Suprapubic skin (tissue), 4 donors: Measurements from ENCODE around the gene IKBKG. TPM values are rescaled to one million over a fixed set of nuclear protein-coding genes. Genes with fewer than 3 reads are reported as not detected.
"Not testable (repeated sequence)": the region's sequence is repeated elsewhere in the genome, so short reads cannot be mapped to it uniquely, and the experiment has no call there.

Experiments
- DNase-seq, 2 donors: peaks; one replicate each; pipeline ENCODE4 v3.0.0-alpha.2; 2019; ENCODE audit warnings: low spot score in 2 of 2
- H3K27ac ChIP-seq: fragments of 200-600 bp; sonication (generic); one replicate; pipeline ENCODE4 v1.5.1; 2019
- H3K27me3 ChIP-seq: fragments of 200-600 bp; sonication (generic); one replicate; pipeline ENCODE4 v1.5.1; 2019
- H3K36me3 ChIP-seq: fragments of 200-600 bp; sonication (generic); one replicate; pipeline ENCODE4 v1.5.1; 2019
- H3K4me1 ChIP-seq: fragments of 200-600 bp; sonication (generic); one replicate; pipeline ENCODE4 v1.5.1; 2019
- H3K4me3 ChIP-seq: fragments of 200-600 bp; sonication (generic); one replicate; pipeline ENCODE4 v1.5.1; 2019; ENCODE audit warnings: mild to moderate bottlenecking
- H3K9me3 ChIP-seq: fragments of 200-600 bp; sonication (generic); one replicate; pipeline ENCODE4 v1.5.1; 2019
- EP300 ChIP-seq: sonication (generic); formaldehyde crosslinking; IDR thresholded peaks from one replicate; pipeline ENCODE4 v1.6.1; 2017; ENCODE audit warnings: antibody characterized with exemption
- POLR2A ChIP-seq, 2 donors: fragments of 450-650 bp; IDR thresholded peaks; one replicate each; pipeline ENCODE4 v1.6.1; 2017; ENCODE audit warnings: antibody characterized with exemption in 2 of 2, mild to moderate bottlenecking in 2 of 2, moderate library complexity in 2 of 2
- POLR2AphosphoS5 ChIP-seq, 3 donors: sonication (generic); formaldehyde crosslinking; IDR thresholded peaks; one replicate each; pipeline ENCODE4 v1.6.1; 2017; ENCODE audit warnings: antibody characterized with exemption in 3 of 3
- WGBS: methylation state at CpG from one replicate; pipeline ENCODE4 v1.1.5; 2018; 5-methylcytosine and 5-hydroxymethylcytosine counted together
- total RNA-seq, 4 donors: library from RNA; depleted of rRNA; stranded (reverse); fragments of >200 nt; gene quantifications; one replicate each; pipeline ENCODE4 v1.1.0, GENCODE V29; 2016
- TF ChIP-seq, protein P1 (sequence below), 2 donors: fragments of 200-600 bp in 1 of 2; fragments of 450-650 bp in 1 of 2; sonication (generic) in 1 of 2; IDR thresholded peaks; one replicate each; pipeline ENCODE4 v1.5.1; 2016 to 2019; ENCODE audit warnings: antibody characterized with exemption in 2 of 2, mild to moderate bottlenecking in 1 of 2, moderate library complexity in 1 of 2

Gene IKBKG
- total RNA-seq, 4 donors from 2014 or later: 13.1 to 18.3 (median 15.3) TPM

GRCh38 chrX:154602226-154602625 lies 54.8 kb downstream of the IKBKG start:
- Histone ChIP-seq H3K27ac (no peak overlapping the region), H3K9me3 (no peaks in the 10 kb centered on the region), H3K4me1 (peaks cover 14% of the 10 kb centered on the region), H3K27me3 (no peaks in the 10 kb centered on the region), H3K4me3 (no peak overlapping the region), H3K36me3 (no peaks in the 10 kb centered on the region)
- TF ChIP-seq POLR2AphosphoS5 (IDR thresholded peaks at IDR 0.05) (no peak), EP300 (no peak), POLR2A (IDR thresholded peaks at IDR 0.05) (no peak)
- TF ChIP-seq, protein P1, sequence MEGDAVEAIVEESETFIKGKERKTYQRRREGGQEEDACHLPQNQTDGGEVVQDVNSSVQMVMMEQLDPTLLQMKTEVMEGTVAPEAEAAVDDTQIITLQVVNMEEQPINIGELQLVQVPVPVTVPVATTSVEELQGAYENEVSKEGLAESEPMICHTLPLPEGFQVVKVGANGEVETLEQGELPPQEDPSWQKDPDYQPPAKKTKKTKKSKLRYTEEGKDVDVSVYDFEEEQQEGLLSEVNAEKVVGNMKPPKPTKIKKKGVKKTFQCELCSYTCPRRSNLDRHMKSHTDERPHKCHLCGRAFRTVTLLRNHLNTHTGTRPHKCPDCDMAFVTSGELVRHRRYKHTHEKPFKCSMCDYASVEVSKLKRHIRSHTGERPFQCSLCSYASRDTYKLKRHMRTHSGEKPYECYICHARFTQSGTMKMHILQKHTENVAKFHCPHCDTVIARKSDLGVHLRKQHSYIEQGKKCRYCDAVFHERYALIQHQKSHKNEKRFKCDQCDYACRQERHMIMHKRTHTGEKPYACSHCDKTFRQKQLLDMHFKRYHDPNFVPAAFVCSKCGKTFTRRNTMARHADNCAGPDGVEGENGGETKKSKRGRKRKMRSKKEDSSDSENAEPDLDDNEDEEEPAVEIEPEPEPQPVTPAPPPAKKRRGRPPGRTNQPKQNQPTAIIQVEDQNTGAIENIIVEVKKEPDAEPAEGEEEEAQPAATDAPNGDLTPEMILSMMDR (IDR thresholded peaks at IDR 0.05): no peak
- peak in 1 of 2 donors; percentile 48 for DNase-seq
- WGBS: 81% methylated on average over 13 of the region's 13 CpGs

DNA sequence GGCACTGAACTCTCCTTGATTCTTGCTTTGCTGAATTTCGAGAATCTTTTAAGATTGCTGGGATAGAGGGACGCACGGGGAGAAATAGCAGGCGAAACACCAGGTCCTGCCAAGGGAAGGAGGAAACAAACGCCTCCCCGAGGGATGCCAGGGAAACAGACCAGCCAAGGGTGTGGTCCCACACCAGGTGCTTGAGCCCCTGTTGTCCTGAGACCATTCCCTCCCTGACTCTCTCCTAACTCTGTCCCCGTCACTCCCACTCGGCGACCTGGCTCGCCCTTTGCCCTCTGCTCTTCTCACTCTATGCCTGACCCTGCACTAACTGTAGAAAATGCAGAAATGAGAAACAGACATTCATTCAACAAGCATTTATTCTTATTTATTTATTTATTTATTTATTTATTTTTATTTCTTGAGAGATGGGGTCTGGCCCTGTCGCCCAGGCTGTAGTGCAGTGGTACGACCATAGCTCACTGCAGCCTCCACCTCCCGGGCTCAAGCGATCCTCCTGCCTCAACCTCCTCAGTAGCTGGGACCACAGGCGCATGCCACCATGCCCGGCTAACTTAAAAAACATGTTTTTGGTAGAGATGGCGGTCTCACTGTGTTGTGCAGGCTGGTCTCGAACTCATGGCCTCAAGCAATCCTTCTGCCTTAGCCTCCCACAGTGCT lies 55.5 kb downstream of the IKBKG start:
- 85% methylated on average over 18 of the region's 18 CpGs for WGBS
- TF ChIP-seq EP300 (no peak), POLR2A (IDR thresholded peaks at IDR 0.05) (no peak), POLR2AphosphoS5 (IDR thresholded peaks at IDR 0.05) (no peak)
- TF ChIP-seq, protein P1 (IDR thresholded peaks at IDR 0.05): no peak
- DNase-seq: no peak
- Histone ChIP-seq H3K4me1 (peaks cover 14% of the 10 kb centered on the region), H3K4me3 (no peak overlapping the region), H3K9me3 (no peaks in the 10 kb centered on the region), H3K27ac (no peak overlapping the region), H3K36me3 (no peaks in the 10 kb centered on the region), H3K27me3 (no peaks in the 10 kb centered on the region)

DNA sequence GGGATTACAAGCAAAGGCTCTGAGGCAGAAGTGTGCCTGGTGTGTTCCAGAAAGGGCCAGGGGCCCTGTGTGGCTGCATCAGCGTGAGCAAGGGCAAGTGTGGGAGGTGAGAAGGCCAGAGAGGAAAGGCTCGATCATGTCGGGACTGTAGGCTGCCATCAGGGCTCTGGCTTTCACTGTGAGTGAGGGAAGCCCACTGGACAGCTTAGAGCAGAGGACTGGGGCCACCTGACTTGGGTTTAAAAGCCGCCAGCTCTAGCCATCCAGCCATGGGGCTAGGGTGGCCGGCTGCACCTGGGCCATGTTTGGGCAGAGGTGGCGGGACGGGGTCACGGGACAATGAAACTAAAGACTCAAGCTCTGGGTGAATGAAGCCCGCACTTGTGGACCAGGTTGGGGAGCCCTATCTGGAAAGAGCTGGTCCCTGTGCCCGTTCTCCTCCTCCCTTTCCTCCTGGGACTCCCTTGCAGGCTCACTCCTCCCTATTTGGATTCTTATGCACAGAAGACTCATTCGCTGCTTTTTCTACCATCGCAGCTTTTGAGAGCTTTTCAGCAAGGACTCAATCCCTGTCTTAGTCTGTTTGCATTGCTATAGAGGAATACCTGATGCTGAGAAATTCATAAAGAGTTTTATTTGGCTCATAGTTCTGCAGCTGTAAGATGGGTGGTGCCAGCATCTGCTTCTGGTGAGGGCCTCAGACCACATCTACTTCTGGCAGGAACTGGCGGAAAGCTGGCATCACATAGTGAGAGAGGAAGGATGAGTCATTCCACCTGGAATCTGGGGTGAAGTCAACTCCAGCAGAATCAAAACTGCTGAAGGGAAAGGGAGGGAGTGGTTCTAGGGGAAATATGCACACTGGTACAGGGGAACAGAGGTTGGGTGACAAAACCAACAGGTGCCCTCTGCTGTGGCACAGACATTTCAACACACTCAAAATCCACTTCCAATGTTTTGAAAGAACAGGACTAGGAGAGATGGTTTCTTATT lies 56.3 kb downstream of the IKBKG start:
- 72% methylated on average over 13 of the region's 13 CpGs for WGBS
- Histone ChIP-seq H3K36me3 (no peaks in the 10 kb centered on the region), H3K4me1 (peaks cover 14% of the 10 kb centered on the region), H3K27ac (no peak overlapping the region), H3K27me3 (no peaks in the 10 kb centered on the region), H3K9me3 (no peaks in the 10 kb centered on the region), H3K4me3 (no peak overlapping the region)
- DNase-seq: peak in 1 of 2 donors; percentile 27
- TF ChIP-seq, protein P1 (IDR thresholded peaks at IDR 0.05): no peak
- no peak for TF ChIP-seq EP300
- TF ChIP-seq POLR2A (IDR thresholded peaks at IDR 0.05): no peak
- TF ChIP-seq POLR2AphosphoS5 (IDR thresholded peaks at IDR 0.05): no peak

GRCh38 chrX:154605566-154605965 lies 58.1 kb downstream of the IKBKG start:
- Histone ChIP-seq H3K4me1 (peaks cover 14% of the 10 kb centered on the region), H3K9me3 (no peaks in the 10 kb centered on the region), H3K4me3 (no peak overlapping the region), H3K36me3 (no peaks in the 10 kb centered on the region), H3K27me3 (no peaks in the 10 kb centered on the region), H3K27ac (no peak overlapping the region)
- WGBS: 83% methylated on average over 6 of the region's 6 CpGs
- TF ChIP-seq POLR2A (IDR thresholded peaks at IDR 0.05) (no peak), EP300 (no peak), POLR2AphosphoS5 (IDR thresholded peaks at IDR 0.05) (no peak)
- no peak for DNase-seq

DNA sequence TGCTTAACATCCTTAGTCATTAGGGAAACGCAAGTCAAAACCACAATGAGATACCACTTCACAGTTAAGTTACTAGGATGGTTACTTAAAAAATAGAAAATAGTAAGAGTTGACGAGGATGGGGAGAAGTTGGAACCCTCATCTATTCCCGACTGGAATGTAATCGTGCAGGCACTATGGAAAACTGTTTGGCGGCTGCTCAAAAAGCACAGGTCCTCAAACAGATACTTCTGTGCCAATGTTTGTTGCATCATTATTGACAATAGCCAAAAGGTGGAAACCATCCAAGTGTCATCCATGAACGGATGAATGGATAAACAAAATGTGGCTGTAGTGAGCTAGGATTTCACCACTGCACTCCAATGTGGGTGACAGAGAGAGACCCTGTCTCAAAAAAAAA lies 60.0 kb downstream of the IKBKG start:
- no peaks in the 10 kb centered on the region for H3K27me3 ChIP-seq
- TF ChIP-seq, protein P1 (IDR thresholded peaks at IDR 0.05): no peak
- TF ChIP-seq EP300 (no peak), POLR2A (IDR thresholded peaks at IDR 0.05) (no peak), POLR2AphosphoS5 (IDR thresholded peaks at IDR 0.05) (no peak)
- no peak overlapping the region for H3K27ac ChIP-seq
- H3K9me3 ChIP-seq: no peaks in the 10 kb centered on the region
- H3K4me3 ChIP-seq: no peak overlapping the region
- H3K4me1 ChIP-seq: peaks cover 14% of the 10 kb centered on the region
- no peaks in the 10 kb centered on the region for H3K36me3 ChIP-seq
- DNase-seq: no peak
- WGBS: 76% methylated on average over 6 of the region's 6 CpGs

GRCh38 chrX:154607976-154608375 lies 60.6 kb downstream of the IKBKG start:
- not testable (repeated sequence) for DNase-seq, H3K27me3 ChIP-seq, H3K36me3 ChIP-seq, H3K27ac ChIP-seq, H3K4me3 ChIP-seq, H3K9me3 ChIP-seq
- 83% methylated on average over 11 of the region's 11 CpGs for WGBS
- H3K4me1 ChIP-seq: peaks cover 14% of the 10 kb centered on the region

- not testable (repeated sequence) for DNase-seq, H3K27me3 ChIP-seq, H3K27ac ChIP-seq, H3K4me3 ChIP-seq, H3K9me3 ChIP-seq, H3K4me1 ChIP-seq, H3K36me3 ChIP-seq
- 72% methylated on average over 7 of the region's 12 CpGs for WGBS
These were observed 61.4 kb downstream of the IKBKG start for GRCh38 chrX:154608823-154609222.

DNA sequence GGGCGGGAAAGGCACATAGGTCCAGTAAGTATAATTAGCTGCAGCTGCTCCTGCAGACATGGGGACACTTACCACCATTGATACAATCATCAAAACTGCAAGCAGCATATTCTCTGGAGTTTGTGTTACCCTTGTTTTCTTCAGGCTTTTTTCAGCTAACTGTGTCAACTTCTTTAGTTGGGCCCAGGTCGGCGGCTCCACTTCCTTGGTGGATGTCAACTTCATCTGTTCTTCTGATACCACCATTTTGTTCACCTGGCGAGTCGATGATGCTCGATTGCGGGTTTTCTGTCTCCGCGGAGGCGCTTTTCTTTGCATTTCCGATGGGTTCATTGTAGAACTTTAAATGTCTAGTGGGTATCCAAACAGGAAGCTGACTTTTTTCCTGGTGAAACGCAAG lies 63.7 kb downstream of the IKBKG start:
- DNase-seq, H3K4me3 ChIP-seq, H3K36me3 ChIP-seq, H3K27ac ChIP-seq, H3K9me3 ChIP-seq, H3K27me3 ChIP-seq, H3K4me1 ChIP-seq: not testable (repeated sequence)
- 89% methylated on average over 12 of the region's 12 CpGs for WGBS
